Transverse colon (tissue), 4 donors: Measurements from ENCODE around the gene PLAAT5. TPM values are rescaled to one million over a fixed set of nuclear protein-coding genes. Genes with fewer than 3 reads are reported as not detected.

Source experiments
- DNase-seq: peaks from one replicate; pipeline ENCODE4 v3.0.0-alpha.2; 2019
- H3K27ac ChIP-seq, 4 donors: fragments of 200-600 bp; sonication (generic); 2 replicates each; pipeline ENCODE4 v1.5.1; 2016 to 2018; ENCODE audit warnings: inconsistent platforms in 4 of 4
- H3K27me3 ChIP-seq: fragments of 200-600 bp; sonication (generic); 2 replicates; pipeline ENCODE4 v1.5.1; 2017; ENCODE audit warnings: inconsistent platforms
- H3K36me3 ChIP-seq, 4 donors: fragments of 200-600 bp; sonication (generic); 2 replicates each; pipeline ENCODE4 v1.5.1; 2017 to 2019; ENCODE audit warnings: inconsistent platforms in 4 of 4
- H3K4me1 ChIP-seq, 4 donors: fragments of 200-600 bp; sonication (generic); 2 replicates each; pipeline ENCODE4 v1.5.1; 2017 to 2020; ENCODE audit warnings: inconsistent platforms in 4 of 4
- H3K4me3 ChIP-seq, 4 donors: fragments of 200-600 bp; sonication (generic); 1 replicate in 1 of 4; 2 replicates in 3 of 4; pipeline versions ENCODE4 v1.5.1 to v1.6.1; 2017 to 2019; ENCODE audit warnings: inconsistent platforms in 4 of 4
- H3K9me3 ChIP-seq, 2 donors: fragments of 200-600 bp; sonication (generic); 2 replicates each; pipeline ENCODE4 v1.5.1; 2017 to 2019; ENCODE audit warnings: inconsistent platforms in 2 of 2
- CTCF ChIP-seq, 5 experiments: fragments of 200-600 bp in 3 of 5; fragments of 450-650 bp in 2 of 5; sonication (generic) in 3 of 5; IDR thresholded peaks; 1 replicate in 2 of 5; 2 replicates in 3 of 5; pipeline ENCODE4 v1.5.1; 2016 to 2017; ENCODE audit warnings: antibody characterized with exemption in 5 of 5, inconsistent platforms in 3 of 5, mild to moderate bottlenecking in 2 of 5, moderate library complexity in 1 of 5
- EP300 ChIP-seq: sonication (generic); formaldehyde crosslinking; IDR thresholded peaks from one replicate; pipeline ENCODE4 v1.6.1; 2017; ENCODE audit warnings: antibody characterized with exemption, low read depth
- POLR2A ChIP-seq: fragments of 450-650 bp; IDR thresholded peaks from one replicate; pipeline ENCODE4 v1.6.1; 2016; ENCODE audit warnings: antibody characterized with exemption, mild to moderate bottlenecking, moderate library complexity
- POLR2AphosphoS5 ChIP-seq, 3 donors: sonication (generic); formaldehyde crosslinking; IDR thresholded peaks; one replicate each; pipeline ENCODE4 v1.6.1; 2016; ENCODE audit warnings: antibody characterized with exemption in 3 of 3
- WGBS, 2 donors: methylation state at CpG; one replicate each; pipeline ENCODE4 v1.1.5; 2018; ENCODE audit warnings: low coverage in 1 of 2; 5-methylcytosine and 5-hydroxymethylcytosine counted together
- in situ Hi-C, 4 donors: fragments of 200-750 bp; cut with MboI; loops; one replicate each; pipeline versions ENCODE4 v1.15.0 to v1.15.1; 2017; ENCODE audit warnings: low sequenced_read_pairs in 3 of 4, low pct_ligation_motif_present in 1 of 4, low pct_unique_long_range_greater_than_20kb in 1 of 4
- intact Hi-C: fragments of 100-400 bp; cut with DNase I; formaldehyde crosslinking; loops from one replicate; pipeline ENCODE4 v1.15.1; 2023; ENCODE audit warnings: low total_unique reads
- total RNA-seq, 4 donors: library from RNA; depleted of rRNA; stranded (reverse); fragments of >200 nt; gene quantifications; one replicate each; pipeline ENCODE4 v1.1.0, GENCODE V29; 2016

PLAAT5 gene
- total RNA-seq, 4 donors from 2014 or later, result 0.79 to 1.4 TPM; not detected in 2

- TF ChIP-seq POLR2AphosphoS5 (IDR thresholded peaks at IDR 0.05) (no peak), EP300 (no peak), POLR2A (no peak), CTCF (IDR thresholded peaks at IDR 0.05) (no peak)
- Histone ChIP-seq H3K4me3 (no peak overlapping the region), H3K4me1 (no peaks in the 10 kb centered on the region), H3K36me3 (no peaks in the 10 kb centered on the region), H3K9me3 (no peaks in the 10 kb centered on the region), H3K27me3 (no peaks in the 10 kb centered on the region), H3K27ac (no peak overlapping the region)
- no peak for DNase-seq
- intact Hi-C loops (no loop called here), in situ Hi-C loops (loop anchor here in 2 of 4 donors (10.0 kb wide), 2 partner anchors 164 to 264 kb away; no protein-coding TSS in a partner anchor)
- 61 to 68% methylated on average over 3 of the region's 3 CpGs for WGBS, 2 donors
Observed at GRCh38 chr11:63470311-63470710, 20.7 kb downstream of the PLAAT5 start.

GRCh38 chr11:63462137-63462536, 28.8 kb downstream of the PLAAT5 start:
- no peak overlapping the region for H3K4me3 ChIP-seq
- intact Hi-C loops (no loop called here), in situ Hi-C loops (loop anchor here in 1 of 4 donors (10.0 kb wide), 1 partner anchor 273 kb away; no protein-coding TSS in a partner anchor)
- peaks cover 4% of the 10 kb centered on the region for H3K27me3 ChIP-seq
- H3K4me1 ChIP-seq, result no peaks in the 10 kb centered on the region
- no peak overlapping the region for H3K27ac ChIP-seq
- no peak for DNase-seq
- TF ChIP-seq EP300, result no peak
- TF ChIP-seq POLR2A, result no peak
- TF ChIP-seq CTCF (IDR thresholded peaks at IDR 0.05), result no peak
- no peak for TF ChIP-seq POLR2AphosphoS5 (IDR thresholded peaks at IDR 0.05)
- H3K9me3 ChIP-seq, result no peaks in the 10 kb centered on the region
- no peaks in the 10 kb centered on the region for H3K36me3 ChIP-seq

GRCh38 chr11:63459586-63459985, 31.4 kb downstream of the PLAAT5 start:
- intact Hi-C loops, result no loop called here
- in situ Hi-C loops, result no loop called here
- Histone ChIP-seq H3K9me3 (no peaks in the 10 kb centered on the region), H3K27me3 (peaks cover 4% of the 10 kb centered on the region), H3K36me3 (no peaks in the 10 kb centered on the region), H3K27ac (no peak overlapping the region), H3K4me1 (no peaks in the 10 kb centered on the region), H3K4me3 (no peak overlapping the region)
- 76% methylated on average over 6 of the region's 6 CpGs; no CpG with 5 or more reads in 1 of the 2 donors for WGBS, 2 donors
- no peak for DNase-seq
- TF ChIP-seq EP300 (no peak), POLR2AphosphoS5 (IDR thresholded peaks at IDR 0.05) (no peak), CTCF (IDR thresholded peaks at IDR 0.05) (no peak), POLR2A (no peak)

GRCh38 chr11:63448646-63449045, 42.3 kb downstream of the PLAAT5 start:
- H3K9me3 ChIP-seq, result no peaks in the 10 kb centered on the region
- H3K36me3 ChIP-seq, result no peaks in the 10 kb centered on the region
- WGBS, 2 donors, result 42 to 80% methylated on average over 1 of the region's 1 CpG
- no peak overlapping the region for H3K4me3 ChIP-seq
- no peak overlapping the region for H3K27ac ChIP-seq
- in situ Hi-C loops, result no loop called here
- TF ChIP-seq POLR2A (no peak), CTCF (IDR thresholded peaks at IDR 0.05) (no peak), POLR2AphosphoS5 (IDR thresholded peaks at IDR 0.05) (no peak), EP300 (no peak)
- no peaks in the 10 kb centered on the region for H3K4me1 ChIP-seq
- H3K27me3 ChIP-seq, result no peaks in the 10 kb centered on the region
- intact Hi-C loops, result no loop called here
- no peak for DNase-seq
